OCI-LY1 (cell line): ENCODE measurements around the gene CCDC33.

ENCODE experiments used
- CTCF ChIP-seq: fragments of 200-600 bp; sonication (generic), shearing (Covaris generic); IDR thresholded peaks from 2 replicates; pipeline ENCODE4 v1.5.1; 2017; ENCODE audit warnings: mild to moderate bottlenecking, antibody characterized with exemption, low read length, moderate library complexity, mixed read lengths
- EZH2 ChIP-seq: fragments of 200-600 bp; sonication (generic), shearing (Covaris generic); IDR thresholded peaks from 2 replicates; pipeline ENCODE4 v1.8.0; 2017; ENCODE audit warnings: borderline replicate concordance, mixed run types, mild to moderate bottlenecking, antibody characterized with exemption, low read length, moderate library complexity, mixed read lengths

- TF ChIP-seq CTCF (no peak), EZH2 (no peak)
Observed at GRCh38 chr15:74289671-74290070, 53.5 kb downstream of the CCDC33 start.
